LNCAP (cell line): ENCODE results near the gene ADAMTS18.

Experiments
- CTCF ChIP-seq: fragments of 450-650 bp; IDR thresholded peaks from 2 replicates; pipeline ENCODE4 v1.5.1; 2017; ENCODE audit warnings: mild to moderate bottlenecking

The ADAMTS18 gene

DNA sequence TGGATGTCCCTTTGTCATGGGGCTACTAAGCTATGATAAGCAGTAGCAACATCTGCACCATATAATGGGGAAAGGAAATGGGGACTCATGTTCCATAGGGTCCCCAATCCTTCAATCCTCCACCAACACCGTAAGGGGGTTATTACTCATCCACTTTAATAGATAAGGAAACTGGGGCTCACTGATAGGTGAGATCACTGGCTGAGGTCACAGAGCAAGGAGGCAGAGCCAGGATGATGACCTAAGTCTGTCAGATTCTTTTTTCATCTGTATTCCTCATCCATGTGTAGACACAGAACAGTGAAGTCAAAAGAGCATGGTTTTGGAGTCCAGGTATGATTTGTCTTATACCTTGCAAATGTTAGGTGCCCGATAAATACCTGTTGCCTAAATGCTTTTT lies 10.5 kb upstream of the ADAMTS18 start:
- no peak for TF ChIP-seq CTCF

GRCh38 chr16:77444147-77444460 lies 9.3 kb upstream of the ADAMTS18 start:
- no peak for TF ChIP-seq CTCF

GRCh38 chr16:77443357-77444146 lies 8.7 kb upstream of the ADAMTS18 start:
- TF ChIP-seq CTCF = no peak

DNA sequence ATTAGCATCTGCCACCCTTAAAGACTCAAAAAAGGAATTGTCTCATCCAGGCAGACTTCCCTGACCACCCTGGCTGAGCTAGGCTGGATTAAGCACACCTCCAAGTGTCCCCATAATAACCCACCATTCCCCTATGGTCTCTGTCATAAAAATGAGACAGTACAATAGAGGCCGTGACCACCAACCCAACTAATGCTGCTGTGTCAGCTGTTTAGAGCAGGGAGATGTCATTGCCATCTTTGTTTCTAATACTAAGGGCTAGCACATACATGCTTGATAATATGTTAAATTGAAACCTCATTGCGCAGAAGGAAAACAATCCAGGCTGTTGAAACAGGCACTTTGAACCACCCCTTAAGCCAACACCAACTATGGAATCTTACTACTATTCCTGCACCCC lies 7.2 kb upstream of the ADAMTS18 start:
- no peak for TF ChIP-seq CTCF

DNA sequence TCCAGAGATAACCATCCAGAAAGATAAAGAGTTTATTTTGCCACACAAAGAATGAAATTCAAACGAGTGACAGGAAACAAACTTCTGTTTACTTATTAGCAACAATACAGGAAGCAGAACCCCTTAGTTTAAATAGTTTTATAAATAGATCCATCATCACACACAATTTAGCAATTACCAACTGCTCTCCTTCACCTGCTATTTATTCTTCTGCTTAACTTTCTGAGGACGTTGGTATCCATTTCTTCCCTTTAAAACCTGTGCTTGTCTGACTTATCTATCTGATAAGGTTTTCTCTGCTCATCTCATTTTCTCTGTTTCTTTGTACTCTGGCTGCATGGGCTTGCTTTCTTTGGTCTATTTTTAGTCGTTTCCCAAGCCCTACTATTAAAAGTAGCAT lies 4.3 kb upstream of the ADAMTS18 start:
- TF ChIP-seq CTCF = no peak

DNA sequence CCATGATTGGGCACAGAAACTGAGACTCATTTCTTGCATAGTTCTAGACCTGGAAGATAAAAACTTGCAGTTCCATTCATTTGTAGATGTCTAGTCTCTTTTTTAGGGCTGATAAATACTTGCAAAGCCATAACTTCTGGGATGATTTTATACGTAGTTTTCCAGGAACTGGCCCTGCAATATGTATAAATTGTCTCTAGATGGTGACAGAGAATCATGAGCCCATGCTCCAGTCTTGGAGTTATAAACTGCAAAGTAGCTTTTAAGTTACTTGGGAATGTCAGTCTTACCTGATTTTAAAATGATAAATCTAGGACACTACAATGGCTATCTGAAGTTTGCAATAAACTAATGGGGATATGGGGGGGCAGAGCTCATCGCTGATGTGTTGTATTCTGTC lies 3.0 kb upstream of the ADAMTS18 start:
- peak; percentile 25; the same call in 1 of the 2 replicates for TF ChIP-seq CTCF

- no peak for TF ChIP-seq CTCF
Observed at GRCh38 chr16:77435272-77435820, 512 bp upstream of the ADAMTS18 start.
